Measurements from ENCODE around the gene SLC39A6. TPM values are rescaled to one million over a fixed set of nuclear protein-coding genes. Genes with fewer than 3 reads are reported as not detected.

SLC39A6 gene, protein sequence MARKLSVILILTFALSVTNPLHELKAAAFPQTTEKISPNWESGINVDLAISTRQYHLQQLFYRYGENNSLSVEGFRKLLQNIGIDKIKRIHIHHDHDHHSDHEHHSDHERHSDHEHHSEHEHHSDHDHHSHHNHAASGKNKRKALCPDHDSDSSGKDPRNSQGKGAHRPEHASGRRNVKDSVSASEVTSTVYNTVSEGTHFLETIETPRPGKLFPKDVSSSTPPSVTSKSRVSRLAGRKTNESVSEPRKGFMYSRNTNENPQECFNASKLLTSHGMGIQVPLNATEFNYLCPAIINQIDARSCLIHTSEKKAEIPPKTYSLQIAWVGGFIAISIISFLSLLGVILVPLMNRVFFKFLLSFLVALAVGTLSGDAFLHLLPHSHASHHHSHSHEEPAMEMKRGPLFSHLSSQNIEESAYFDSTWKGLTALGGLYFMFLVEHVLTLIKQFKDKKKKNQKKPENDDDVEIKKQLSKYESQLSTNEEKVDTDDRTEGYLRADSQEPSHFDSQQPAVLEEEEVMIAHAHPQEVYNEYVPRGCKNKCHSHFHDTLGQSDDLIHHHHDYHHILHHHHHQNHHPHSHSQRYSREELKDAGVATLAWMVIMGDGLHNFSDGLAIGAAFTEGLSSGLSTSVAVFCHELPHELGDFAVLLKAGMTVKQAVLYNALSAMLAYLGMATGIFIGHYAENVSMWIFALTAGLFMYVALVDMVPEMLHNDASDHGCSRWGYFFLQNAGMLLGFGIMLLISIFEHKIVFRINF
- total RNA-seq: 60.9 and 61.6 TPM in 2 replicates

DNA sequence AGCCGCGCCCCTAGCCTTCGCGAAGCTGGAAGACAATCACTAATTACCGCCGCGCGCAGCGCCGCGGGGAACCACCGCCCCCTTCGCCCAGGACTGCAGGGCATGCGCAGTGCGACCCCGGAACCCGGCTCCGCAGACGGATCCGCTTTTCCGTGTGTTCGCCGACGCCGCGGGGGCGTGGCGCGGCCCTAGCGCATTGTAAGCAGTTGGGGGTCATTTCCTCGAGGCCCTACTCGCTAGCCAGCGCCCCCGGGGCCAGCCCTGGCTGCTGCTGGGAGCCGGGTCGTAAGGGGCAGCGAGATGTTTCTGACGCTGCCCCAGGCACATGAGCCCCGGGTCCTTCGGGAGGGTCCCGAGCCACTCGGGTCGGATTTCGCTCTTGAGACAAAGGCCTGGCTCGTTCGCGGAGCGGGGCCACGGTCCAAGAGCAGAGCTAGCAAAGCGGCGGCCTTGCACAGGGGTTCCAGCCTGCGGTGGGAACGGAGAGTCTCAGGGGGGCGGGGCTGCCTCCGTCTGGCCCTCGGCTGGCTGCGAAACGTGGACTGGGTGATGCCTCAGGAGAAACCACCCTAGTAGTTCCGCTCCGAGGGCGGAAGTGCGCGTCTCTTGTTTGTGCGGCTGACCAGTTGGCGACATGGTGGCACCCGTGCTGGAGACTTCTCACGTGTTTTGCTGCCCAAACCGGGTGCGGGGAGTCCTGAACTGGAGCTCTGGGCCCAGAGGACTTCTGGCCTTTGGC is at the start of gene SLC39A6, which contains the start of gene ELP2:
Gene SLC39A6 (minus strand): TSS at position 41 of the 739 bp plus-strand sequence. CDS start 2,333 bp downstream, outside the sequence.
Gene ELP2 (plus strand): TSS at position 600 of the 739 bp plus-strand sequence. CDS start 35 bp downstream, at position 635.

DNA sequence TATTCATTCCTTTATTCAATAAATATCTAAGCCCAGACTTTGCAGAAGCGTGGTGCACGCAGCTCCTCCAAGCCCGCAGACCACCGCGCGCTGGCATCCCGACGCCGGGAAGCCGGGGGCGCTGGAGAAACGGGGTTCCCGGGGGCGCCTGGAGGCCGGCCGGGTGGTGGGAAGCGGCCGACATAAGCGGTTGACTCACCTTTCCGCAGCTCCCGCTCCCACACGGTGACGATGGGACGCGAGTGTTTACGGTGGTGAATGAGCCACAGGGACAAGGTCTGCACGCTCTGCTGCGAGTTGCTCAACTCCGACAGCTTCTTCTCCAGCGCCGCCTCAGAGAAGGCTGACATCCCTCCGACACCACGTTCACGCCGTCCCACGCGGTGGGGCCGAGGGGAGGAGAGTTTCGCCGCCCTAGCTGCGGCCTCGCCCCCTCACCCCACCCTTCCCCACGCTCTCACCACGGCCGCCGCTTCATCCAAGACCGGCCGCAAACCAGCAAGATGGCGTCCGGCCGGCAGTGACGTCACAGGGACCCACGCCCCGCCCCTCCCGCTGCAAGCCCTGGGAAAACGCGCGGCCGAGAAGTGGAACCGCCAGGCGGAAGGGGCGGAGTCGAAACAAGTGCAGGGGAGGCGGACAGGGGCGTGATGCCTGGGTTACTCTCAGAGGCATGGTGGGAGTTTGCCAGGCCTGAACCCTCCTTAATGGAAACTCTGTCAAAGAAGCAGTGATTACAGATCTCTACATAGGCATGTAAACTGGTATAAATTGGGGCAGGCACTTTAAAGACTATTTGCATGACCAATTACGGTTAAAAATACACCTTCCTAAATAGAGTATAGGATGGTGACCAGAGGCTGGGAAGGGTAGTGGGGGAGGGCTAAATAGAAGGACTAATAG is 61.8 kb downstream of the SLC39A6 start, which contains the start of gene RPRD1A:
Gene RPRD1A (minus strand): TSS at position 505 of the 903 bp plus-strand sequence. CDS start 155 bp downstream, at position 350.

Other genes with a start within 250 kb of the SLC39A6 start
- 19.0 and 27.7 TPM in 2 replicates for gene RPRD1A, start 61.8 kb downstream of the SLC39A6 start, total RNA-seq
- 30.3 and 48.3 TPM in 2 replicates for gene ELP2, start 559 bp upstream of the SLC39A6 start, total RNA-seq
- gene MOCOS, start 58.2 kb upstream of the SLC39A6 start, total RNA-seq: 8.6 and 12.8 TPM in 2 replicates
- 28.7 and 55.8 TPM in 2 replicates for gene FHOD3, start 168.4 kb upstream of the SLC39A6 start, total RNA-seq

Data from mesangial cell (primary cell).